Activated CD8-positive, alpha-beta T cell treated with anti-CD3 and anti-CD28 coated beads for 36 hours (primary cell): ENCODE data around the gene ENTR1. TPM values are rescaled to one million over a fixed set of nuclear protein-coding genes. Genes with fewer than 3 reads are reported as not detected.
A peak's percentile ranks its signal among the peaks of the same experiment; 100 is the strongest.

Experiments used
- ATAC-seq: fragments of 200-7000 bp; cut with Tn5 transposase; one replicate; pipeline ENCODE4 v1.10.0; 2021; ENCODE audit warnings: mild to moderate bottlenecking, moderate library complexity
- CTCF ChIA-PET: fragments of 350-600 bp; sonication (Branson Sonifier 250); formaldehyde crosslinking; loops from one replicate; lab custom pipeline; 2021; ENCODE audit warnings: antibody characterized with exemption; lab: Charles Lee
- POLR2A ChIA-PET: fragments of 350-600 bp; sonication (Branson Sonifier 250); formaldehyde crosslinking; loops from one replicate; lab custom pipeline; 2021; ENCODE audit warnings: antibody characterized with exemption; lab: Charles Lee
- DNase-seq: peaks from one replicate; pipeline ENCODE4 v3.0.0-alpha.2; 2020
- H3K27ac Mint-ChIP-seq: one replicate; pipeline ENCODE4 v1.8.0; 2021; ENCODE audit warnings: mild to moderate bottlenecking, mixed read lengths
- H3K27me3 Mint-ChIP-seq: one replicate; pipeline ENCODE4 v1.8.0; 2021; ENCODE audit warnings: mixed read lengths
- H3K36me3 Mint-ChIP-seq: one replicate; pipeline ENCODE4 v1.8.0; 2021; ENCODE audit warnings: low read depth, mixed read lengths
- H3K4me1 Mint-ChIP-seq: one replicate; pipeline ENCODE4 v1.8.0; 2021; ENCODE audit warnings: low read depth, mixed read lengths
- H3K4me3 Mint-ChIP-seq: one replicate; pipeline ENCODE4 v1.8.0; 2021; ENCODE audit warnings: mild to moderate bottlenecking, moderate library complexity, mixed read lengths
- H3K9me3 Mint-ChIP-seq: one replicate; pipeline ENCODE4 v1.8.0; 2021; ENCODE audit warnings: mixed read lengths
- intact Hi-C: fragments of 100-400 bp; cut with micrococcal nuclease; formaldehyde crosslinking; loops from one replicate; pipeline ENCODE4 v1.10.0; 2022
- total RNA-seq, 2 experiments: library from RNA; stranded (reverse); gene quantifications; one replicate each; pipeline ENCODE4 v1.2.3, GENCODE V29; 2021
- TF ChIP-seq, protein P1 (sequence below): fragments of 200-600 bp; IDR thresholded peaks from one replicate; pipeline ENCODE4 v1.8.0; 2022; ENCODE audit warnings: antibody characterized with exemption, mild to moderate bottlenecking

ENTR1 gene
- total RNA-seq, 2 experiments from 2014 or later, result 65.9 to 66.8 TPM

DNA sequence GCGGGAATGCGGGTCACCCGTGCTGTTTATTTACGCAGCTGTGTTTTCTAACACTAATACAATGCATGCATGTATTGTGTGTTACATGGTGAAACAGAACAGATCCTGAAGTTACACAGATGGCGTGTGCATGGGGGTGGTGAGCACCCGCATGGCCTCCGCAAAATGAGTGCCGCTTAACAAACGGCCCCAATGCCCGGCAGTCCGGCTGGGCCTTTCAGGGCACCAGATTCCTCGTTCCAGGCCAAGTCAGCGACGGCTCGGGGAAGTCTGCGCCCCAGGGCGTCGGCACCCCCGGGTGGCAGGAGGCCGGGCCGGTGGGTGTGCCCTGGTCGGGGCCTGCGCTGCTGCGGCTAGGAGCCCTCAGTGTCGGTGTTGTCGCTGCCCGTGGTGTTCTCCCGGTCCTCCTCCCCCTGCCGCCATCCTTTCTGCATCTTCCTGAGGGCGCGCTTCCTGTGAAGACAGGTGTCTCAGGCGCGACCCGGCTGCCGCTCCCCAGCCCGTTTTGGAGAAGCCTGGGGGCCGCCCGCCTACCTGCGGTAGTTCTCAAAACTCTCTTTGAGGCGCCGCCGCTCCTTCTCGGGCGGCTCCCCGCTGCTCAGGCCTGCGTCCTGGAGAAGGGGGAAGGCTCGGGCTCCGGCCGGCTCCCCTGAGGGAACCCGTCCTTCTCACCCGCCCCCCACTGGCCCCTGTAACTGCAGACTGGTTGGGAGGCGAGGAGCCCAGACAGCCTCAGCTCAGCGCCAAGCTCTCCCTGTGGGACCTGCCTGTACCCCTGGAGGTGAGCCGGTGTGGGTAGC is 46.3 kb downstream of the ENTR1 start:
- Mint-ChIP-seq H3K9me3 (no peaks in the 10 kb centered on the region), H3K4me1 (peaks cover 11% of the 10 kb centered on the region), H3K4me3 (peak overlapping the region; percentile 46), H3K27me3 (no peaks in the 10 kb centered on the region), H3K27ac (no peak overlapping the region), H3K36me3 (peaks cover 7% of the 10 kb centered on the region)
- TF ChIP-seq, protein P1, sequence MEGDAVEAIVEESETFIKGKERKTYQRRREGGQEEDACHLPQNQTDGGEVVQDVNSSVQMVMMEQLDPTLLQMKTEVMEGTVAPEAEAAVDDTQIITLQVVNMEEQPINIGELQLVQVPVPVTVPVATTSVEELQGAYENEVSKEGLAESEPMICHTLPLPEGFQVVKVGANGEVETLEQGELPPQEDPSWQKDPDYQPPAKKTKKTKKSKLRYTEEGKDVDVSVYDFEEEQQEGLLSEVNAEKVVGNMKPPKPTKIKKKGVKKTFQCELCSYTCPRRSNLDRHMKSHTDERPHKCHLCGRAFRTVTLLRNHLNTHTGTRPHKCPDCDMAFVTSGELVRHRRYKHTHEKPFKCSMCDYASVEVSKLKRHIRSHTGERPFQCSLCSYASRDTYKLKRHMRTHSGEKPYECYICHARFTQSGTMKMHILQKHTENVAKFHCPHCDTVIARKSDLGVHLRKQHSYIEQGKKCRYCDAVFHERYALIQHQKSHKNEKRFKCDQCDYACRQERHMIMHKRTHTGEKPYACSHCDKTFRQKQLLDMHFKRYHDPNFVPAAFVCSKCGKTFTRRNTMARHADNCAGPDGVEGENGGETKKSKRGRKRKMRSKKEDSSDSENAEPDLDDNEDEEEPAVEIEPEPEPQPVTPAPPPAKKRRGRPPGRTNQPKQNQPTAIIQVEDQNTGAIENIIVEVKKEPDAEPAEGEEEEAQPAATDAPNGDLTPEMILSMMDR, result peak; percentile 49
- DNase-seq (no peak), ATAC-seq (no peak)
- ChIA-PET POLR2A (interaction anchor here (0.6 to 1.9 kb wide), 20 partner anchors 9 to 397 kb away, joined by 3 to 14 read pairs (median 4); partner anchors contain the start of genes CARD9, ENTR1, GPSM1 and PMPCA), CTCF (interaction anchor here (0.7 to 2.5 kb wide), 14 partner anchors 11 to 121 kb away, joined by 3 to 14 read pairs (median 4); partner anchors contain the start of genes ENTR1 and PMPCA)
- intact Hi-C loops, result no loop called here

DNA sequence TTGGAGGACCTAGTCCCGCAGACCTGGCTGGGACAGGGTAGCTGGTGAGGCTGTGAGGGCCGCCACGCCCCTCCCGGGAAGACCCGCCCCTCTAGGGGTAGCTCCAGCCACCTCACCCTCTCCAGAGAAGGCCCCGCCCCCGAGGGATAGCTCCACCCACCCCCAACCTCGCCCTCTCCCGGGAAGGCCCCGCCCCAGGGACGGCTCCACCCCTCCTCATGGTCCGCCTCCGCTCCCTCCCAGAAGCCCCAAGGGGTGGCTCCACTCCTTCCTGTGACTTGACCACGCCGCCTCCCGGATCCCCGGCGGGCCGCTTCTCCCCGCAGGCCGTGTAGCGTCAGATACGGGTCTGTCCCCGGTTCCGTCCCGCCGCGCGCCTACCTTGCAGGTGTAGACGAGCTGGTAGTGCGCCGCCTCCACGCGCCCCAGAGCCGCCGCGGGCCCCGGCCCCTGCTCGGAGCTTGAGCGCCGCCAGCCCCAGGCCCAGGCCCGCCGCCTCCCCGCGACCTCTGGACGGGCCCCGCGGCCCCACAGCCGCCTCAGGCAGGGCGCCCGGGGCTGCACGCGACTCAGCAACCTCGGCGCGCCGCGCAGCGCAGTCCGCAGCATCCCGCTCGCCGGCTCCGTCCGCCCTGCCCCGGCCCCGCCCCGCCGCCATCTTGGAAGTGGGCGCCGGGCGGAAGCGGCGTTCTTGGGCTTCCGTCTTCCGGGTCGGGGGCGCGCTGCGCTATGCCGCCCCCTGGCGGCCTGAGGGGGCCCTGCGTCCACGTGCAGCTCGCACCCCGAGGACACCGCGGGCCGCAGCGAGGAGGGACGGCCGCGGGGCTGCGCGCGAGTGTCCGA is 47.1 kb downstream of the ENTR1 start, which contains the start of gene DNLZ:
DNLZ (minus strand) TSS at position 639 of the 843 bp plus-strand sequence; CDS start at position 609, 30 bp downstream.
- TF ChIP-seq, protein P1, result peak; percentile 98
- DNase-seq (peak; percentile 97), ATAC-seq (peak; percentile 95)
- CTCF ChIA-PET, result interaction anchor here (0.7 to 2.5 kb wide), 18 partner anchors 12 to 120 kb away, joined by 3 to 14 read pairs (median 4); partner anchors contain the start of genes ENTR1 and PMPCA
- Mint-ChIP-seq H3K4me1 (peaks cover 11% of the 10 kb centered on the region), H3K36me3 (peaks cover 7% of the 10 kb centered on the region), H3K27me3 (no peaks in the 10 kb centered on the region), H3K9me3 (no peaks in the 10 kb centered on the region), H3K4me3 (peak within 1 kb of the TSS; percentile 81), H3K27ac (peak within 1 kb of the TSS; percentile 89)
- intact Hi-C loops, result no loop called here
- POLR2A ChIA-PET, result interaction anchor here (0.6 to 1.9 kb wide), 22 partner anchors 9 to 396 kb away, joined by 3 to 14 read pairs (median 4); partner anchors contain the start of genes CARD9, ENTR1, GPSM1 and PMPCA

DNA sequence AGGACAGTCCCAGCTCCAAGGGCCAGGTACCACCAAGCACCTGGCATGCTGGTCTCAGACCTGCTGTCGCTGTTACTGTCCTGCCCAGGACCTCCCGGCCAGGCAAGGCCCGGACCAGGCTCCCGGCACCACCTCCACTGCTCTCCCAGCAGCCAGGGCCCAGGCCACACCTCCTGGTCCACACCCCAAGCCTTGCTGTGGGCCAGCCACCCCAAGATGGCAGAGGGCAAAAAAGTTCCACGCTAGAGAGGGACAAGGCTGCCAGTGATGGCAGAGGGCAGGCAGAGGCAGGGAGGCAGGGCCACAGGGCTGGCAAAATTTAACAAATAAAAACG is 48.0 kb downstream of the ENTR1 start:
- H3K27me3 Mint-ChIP-seq, result no peaks in the 10 kb centered on the region
- intact Hi-C loops, result no loop called here
- ChIA-PET CTCF (interaction anchor here (0.7 to 2.5 kb wide), 9 partner anchors 13 to 50 kb away, joined by 3 to 14 read pairs (median 5); partner anchors contain the start of genes ENTR1 and PMPCA), POLR2A (interaction anchor here (1.0 to 2.0 kb wide), 9 partner anchors 11 to 245 kb away, joined by 3 to 14 read pairs (median 5); partner anchors contain the start of genes CARD9, ENTR1 and PMPCA)
- H3K4me3 Mint-ChIP-seq, result peak overlapping the region; percentile 81
- no peak overlapping the region for H3K27ac Mint-ChIP-seq
- H3K9me3 Mint-ChIP-seq, result no peaks in the 10 kb centered on the region
- TF ChIP-seq, protein P1, result no peak
- H3K36me3 Mint-ChIP-seq, result peaks cover 7% of the 10 kb centered on the region
- DNase-seq (no peak), ATAC-seq (no peak)
- peaks cover 11% of the 10 kb centered on the region for H3K4me1 Mint-ChIP-seq

DNA sequence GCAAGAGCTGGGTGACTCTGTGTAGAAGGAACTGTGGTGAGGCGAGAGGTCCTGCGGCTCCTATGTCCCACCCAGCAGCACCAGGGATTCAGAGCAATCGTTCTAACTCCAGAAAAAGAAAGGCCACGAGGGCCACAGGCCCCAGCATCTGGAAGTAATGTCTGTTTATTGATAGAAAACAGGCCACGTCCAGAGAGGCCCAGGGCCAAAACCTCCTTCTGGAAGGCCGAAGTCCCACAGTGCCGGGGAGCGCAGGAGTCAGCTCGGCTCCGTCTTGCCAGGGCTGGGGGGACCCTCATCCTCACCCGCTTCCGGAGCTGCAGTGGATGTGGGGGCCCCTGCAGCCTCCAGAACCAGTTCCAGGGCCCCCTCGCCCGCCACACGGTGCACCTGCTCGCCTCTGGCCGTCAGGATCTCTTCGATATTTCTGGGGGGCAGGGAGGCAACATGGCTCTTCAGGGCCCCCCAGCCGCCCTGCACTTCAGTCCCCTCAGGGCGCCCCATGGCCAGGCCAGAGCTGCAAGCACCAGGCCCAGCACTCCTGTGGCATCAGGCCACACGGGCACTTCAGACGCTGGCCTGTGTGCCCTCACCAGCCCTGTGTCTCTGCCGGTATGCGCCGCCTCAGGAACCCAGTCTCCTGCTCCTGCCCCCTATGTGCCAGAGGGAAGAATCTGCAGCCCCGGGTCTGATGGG is 48.5 kb downstream of the ENTR1 start:
- DNase-seq, result no peak
- no peak overlapping the region for H3K4me3 Mint-ChIP-seq

More for the DNA sequence above, 48.5 kb downstream of the ENTR1 start:
- Mint-ChIP-seq H3K4me1 (peaks cover 11% of the 10 kb centered on the region), H3K36me3 (peaks cover 7% of the 10 kb centered on the region), H3K27me3 (no peaks in the 10 kb centered on the region), H3K9me3 (no peaks in the 10 kb centered on the region), H3K27ac (no peak overlapping the region)
- intact Hi-C loops, result no loop called here
- ChIA-PET CTCF (interaction anchor here (1.7 to 2.5 kb wide), 3 partner anchors 39 to 49 kb away, joined by 6 to 14 read pairs (median 8); partner anchors contain the start of genes ENTR1 and PMPCA), POLR2A (interaction anchor here (1.0 to 2.0 kb wide), 3 partner anchors 17 to 244 kb away, joined by 3 to 5 read pairs (median 3); no protein-coding TSS in a partner anchor)
- TF ChIP-seq, protein P1, result no peak
- ATAC-seq, result no peak
